Breast epithelium (tissue), 3 donors: ENCODE data around the gene OR10C1.

Source experiments
- POLR2AphosphoS5 ChIP-seq, 3 donors: sonication (generic); formaldehyde crosslinking; IDR thresholded peaks; one replicate each; pipeline ENCODE4 v1.6.1; 2017; ENCODE audit warnings: antibody characterized with exemption in 3 of 3
- TF ChIP-seq, protein P1 (sequence below), 3 donors: fragments of 450-650 bp; IDR thresholded peaks; one replicate each; pipeline ENCODE4 v1.5.1; 2016 to 2017; ENCODE audit warnings: antibody characterized with exemption in 3 of 3, mild to moderate bottlenecking in 3 of 3, moderate library complexity in 3 of 3

DNA sequence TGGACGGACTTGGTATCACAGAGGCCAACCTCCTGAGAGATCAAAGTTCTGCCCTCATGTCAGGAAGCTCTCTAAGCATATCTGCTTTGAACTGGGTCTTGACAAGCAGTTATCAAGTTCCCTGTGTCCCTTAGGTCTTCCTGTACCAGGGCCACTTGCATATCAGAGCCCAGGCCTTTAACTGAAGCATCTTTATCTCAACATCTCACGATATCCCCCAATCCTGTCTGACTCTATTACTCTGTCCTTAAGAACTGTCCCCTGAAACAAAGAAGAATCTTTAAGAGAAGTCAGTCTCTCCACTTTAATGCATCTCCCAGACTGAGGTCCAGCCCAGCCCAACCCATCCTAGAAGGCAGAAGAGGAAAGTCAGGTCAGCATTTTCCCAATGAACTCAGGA, 40.5 kb downstream of the OR10C1 start:
- TF ChIP-seq, protein P1, sequence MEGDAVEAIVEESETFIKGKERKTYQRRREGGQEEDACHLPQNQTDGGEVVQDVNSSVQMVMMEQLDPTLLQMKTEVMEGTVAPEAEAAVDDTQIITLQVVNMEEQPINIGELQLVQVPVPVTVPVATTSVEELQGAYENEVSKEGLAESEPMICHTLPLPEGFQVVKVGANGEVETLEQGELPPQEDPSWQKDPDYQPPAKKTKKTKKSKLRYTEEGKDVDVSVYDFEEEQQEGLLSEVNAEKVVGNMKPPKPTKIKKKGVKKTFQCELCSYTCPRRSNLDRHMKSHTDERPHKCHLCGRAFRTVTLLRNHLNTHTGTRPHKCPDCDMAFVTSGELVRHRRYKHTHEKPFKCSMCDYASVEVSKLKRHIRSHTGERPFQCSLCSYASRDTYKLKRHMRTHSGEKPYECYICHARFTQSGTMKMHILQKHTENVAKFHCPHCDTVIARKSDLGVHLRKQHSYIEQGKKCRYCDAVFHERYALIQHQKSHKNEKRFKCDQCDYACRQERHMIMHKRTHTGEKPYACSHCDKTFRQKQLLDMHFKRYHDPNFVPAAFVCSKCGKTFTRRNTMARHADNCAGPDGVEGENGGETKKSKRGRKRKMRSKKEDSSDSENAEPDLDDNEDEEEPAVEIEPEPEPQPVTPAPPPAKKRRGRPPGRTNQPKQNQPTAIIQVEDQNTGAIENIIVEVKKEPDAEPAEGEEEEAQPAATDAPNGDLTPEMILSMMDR (IDR thresholded peaks at IDR 0.05), result no peak
- no peak for TF ChIP-seq POLR2AphosphoS5 (IDR thresholded peaks at IDR 0.05)
